ENCODE results near the gene PCDH12. TPM values are rescaled to one million over a fixed set of nuclear protein-coding genes. Genes with fewer than 3 reads are reported as not detected.

PCDH12 gene
- total RNA-seq, 1 donor from 2014 or later, result 0.70 TPM

GRCh38 chr5:141941307-141941706, 16.7 kb downstream of the PCDH12 start:
- intact Hi-C loops (cut with micrococcal nuclease), result no loop called here

- intact Hi-C loops (cut with micrococcal nuclease), result no loop called here
Measured at GRCh38 chr5:141940695-141941271, 17.2 kb downstream of the PCDH12 start.

- intact Hi-C loops (cut with micrococcal nuclease), result no loop called here
Measured at GRCh38 chr5:141935538-141935937, 22.5 kb downstream of the PCDH12 start.

DNA sequence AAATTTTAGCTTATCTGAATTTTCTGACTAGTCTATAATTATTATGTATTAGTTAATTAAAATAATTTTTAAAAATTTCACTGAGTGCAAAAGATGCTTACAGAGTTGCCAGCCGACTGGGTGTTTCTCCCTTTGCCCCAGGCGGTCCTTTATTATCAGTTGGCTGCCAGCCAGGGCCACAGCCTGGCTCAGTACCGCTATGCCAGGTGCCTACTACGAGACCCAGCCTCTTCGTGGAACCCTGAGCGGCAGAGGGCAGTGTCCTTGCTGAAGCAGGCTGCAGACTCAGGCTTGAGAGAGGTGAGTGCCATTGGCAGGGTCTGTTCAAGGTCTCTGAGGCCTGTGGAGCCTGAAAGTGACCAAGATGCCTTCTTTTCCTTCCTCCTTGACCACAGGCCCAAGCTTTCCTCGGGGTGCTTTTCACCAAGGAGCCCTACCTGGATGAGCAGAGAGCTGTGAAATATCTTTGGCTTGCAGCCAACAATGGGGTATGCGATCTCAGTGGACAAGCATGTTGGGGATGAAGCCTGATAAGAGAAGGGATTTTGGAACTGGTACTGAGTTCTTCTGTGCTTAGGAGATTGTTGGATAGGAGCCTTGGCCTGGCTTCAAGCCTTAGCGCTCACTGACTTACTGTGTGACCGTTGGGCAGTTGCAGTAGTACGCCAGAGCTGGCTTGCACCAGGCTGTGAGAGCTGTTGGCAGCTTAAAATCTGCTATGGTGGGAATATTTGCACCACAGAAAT, 23.7 kb downstream of the PCDH12 start:
- intact Hi-C loops (cut with micrococcal nuclease), result no loop called here

DNA sequence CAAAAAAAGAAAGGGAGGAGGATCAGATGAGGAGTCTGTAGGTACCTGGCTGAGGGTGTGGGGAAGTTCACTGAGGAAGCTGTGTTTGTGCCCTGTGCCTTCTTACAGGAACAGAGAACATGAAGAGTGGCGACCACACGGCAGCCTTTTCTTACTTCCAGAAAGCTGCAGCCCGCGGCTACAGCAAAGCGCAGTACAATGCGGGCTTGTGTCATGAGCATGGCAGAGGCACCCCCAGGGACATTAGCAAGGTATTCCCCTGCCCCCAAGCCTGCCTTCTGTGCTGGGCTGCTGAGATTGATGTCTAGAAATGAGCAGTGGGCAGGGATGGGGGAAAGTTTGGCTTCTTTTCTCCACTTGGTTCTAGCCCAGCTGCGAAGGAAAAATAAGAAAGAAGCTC, 24.9 kb downstream of the PCDH12 start:
- intact Hi-C loops (cut with micrococcal nuclease), result no loop called here

DNA sequence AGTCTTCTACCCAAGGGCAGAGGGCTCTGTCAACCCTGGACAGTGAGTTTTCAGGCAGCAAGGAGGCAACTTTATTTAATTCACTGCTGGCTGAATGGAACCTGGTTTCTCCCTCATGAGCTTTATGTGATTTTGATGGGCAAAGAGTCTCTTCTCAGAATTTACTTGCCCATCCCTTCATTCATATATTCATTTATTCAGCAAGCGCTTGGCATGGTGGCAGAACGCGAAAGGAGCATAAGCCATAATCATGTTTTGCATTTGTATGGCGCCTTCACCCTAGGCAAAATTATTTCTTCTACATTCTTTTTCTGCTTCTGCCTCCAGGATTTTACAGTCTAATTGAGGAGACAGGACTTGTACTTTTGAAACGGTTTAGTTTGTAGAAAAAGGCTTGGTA, 26.3 kb downstream of the PCDH12 start:
- intact Hi-C loops (cut with micrococcal nuclease), result no loop called here

GRCh38 chr5:141929398-141930058, 28.5 kb downstream of the PCDH12 start:
- intact Hi-C loops (cut with micrococcal nuclease), result no loop called here

- intact Hi-C loops (cut with micrococcal nuclease), result no loop called here
Measured at GRCh38 chr5:141928051-141928450, 30.0 kb downstream of the PCDH12 start.

- intact Hi-C loops (cut with micrococcal nuclease), result no loop called here
Measured at GRCh38 chr5:141926434-141926833, 31.6 kb downstream of the PCDH12 start.

GRCh38 chr5:141923448-141924313, 34.3 kb downstream of the PCDH12 start, which contains the start of gene DELE1:
Gene DELE1, plus strand, starts transcription at chr5:141923871. Its CDS starts 71 bp downstream, at chr5:141923942.
- intact Hi-C loops (cut with micrococcal nuclease), result loop anchor here (1.0 to 5.0 kb wide), 8 partner anchors 37 to 287 kb away; partner anchors contain the start of genes FCHSD1, GNPDA1, HDAC3 and NDFIP1

GRCh38 chr5:141922827-141923447, 35.1 kb downstream of the PCDH12 start:
- intact Hi-C loops (cut with micrococcal nuclease), result loop anchor here (1.0 to 5.0 kb wide), 3 partner anchors 46 to 271 kb away; partner anchors contain the start of genes FCHSD1 and RNF14

- intact Hi-C loops (cut with micrococcal nuclease), result loop anchor here (5.0 kb wide), 1 partner anchor 268 kb away; the partner anchor contains the start of gene FCHSD1
Measured at GRCh38 chr5:141920771-141921170, 37.2 kb downstream of the PCDH12 start.

GRCh38 chr5:141919218-141920119, 38.5 kb downstream of the PCDH12 start:
- intact Hi-C loops (cut with micrococcal nuclease), result loop anchor here (5.0 kb wide), 1 partner anchor 267 kb away; the partner anchor contains the start of gene FCHSD1

DNA sequence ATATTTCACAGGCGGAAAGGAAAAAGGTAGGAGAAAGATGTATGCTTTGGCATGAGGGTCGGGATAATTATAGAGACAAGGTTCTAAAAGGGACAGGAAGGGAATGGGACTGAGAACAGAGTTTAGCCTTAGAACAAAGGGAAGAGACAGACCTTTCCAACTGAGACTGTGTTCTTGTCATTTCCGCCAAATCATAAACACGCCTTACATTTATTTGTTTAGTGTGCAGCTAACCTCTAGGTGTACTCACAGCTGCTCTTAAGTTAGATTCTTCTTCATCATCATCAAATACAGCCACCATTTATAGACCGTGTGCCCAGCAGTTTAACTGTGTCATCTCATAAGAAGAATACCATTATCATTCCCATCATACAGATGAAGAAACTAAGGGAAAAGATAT, 40.2 kb downstream of the PCDH12 start:
- intact Hi-C loops (cut with micrococcal nuclease), result no loop called here

DNA sequence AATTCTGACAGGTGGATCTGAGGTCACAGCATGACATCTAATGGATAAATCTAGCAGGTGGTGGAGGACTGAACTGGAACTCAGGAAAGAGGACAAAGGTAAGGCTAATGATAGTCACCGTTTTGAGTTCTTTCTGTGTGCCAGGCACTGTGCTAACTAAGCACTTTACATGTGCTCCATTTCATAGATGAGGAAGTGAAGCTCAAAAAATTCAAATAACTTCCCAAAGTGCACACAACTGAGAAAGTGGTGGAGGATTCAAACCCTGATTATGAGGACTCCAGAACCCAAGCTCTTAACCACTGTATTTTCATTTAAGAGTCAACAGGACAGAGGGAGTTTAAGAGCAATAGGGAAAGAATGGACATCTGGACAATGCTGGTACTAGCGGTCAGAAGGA, 41.5 kb downstream of the PCDH12 start:
- intact Hi-C loops (cut with micrococcal nuclease), result no loop called here

DNA sequence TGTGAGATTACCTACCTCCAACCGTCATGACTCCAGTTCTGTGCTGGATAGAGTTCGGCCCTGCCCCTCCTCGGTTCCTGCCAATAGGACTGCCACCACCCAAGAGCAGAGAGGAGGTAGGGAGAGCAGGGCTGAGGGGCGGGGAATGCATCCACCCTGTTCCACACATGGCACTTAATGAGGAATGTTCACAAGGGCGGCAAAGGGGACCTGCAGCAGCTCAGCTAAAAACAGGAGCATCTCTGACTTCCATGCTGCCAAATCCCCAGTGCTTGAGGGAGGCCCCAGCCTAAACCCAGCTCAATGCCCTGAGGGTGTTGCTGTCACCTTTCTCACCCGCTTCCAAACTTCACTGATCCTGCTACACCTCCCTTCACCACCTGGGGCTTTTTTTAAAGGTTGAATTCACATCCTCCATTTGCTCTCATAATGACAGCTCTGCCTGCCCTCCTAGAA, 42.1 kb downstream of the PCDH12 start:
- intact Hi-C loops (cut with micrococcal nuclease), result no loop called here

DNA sequence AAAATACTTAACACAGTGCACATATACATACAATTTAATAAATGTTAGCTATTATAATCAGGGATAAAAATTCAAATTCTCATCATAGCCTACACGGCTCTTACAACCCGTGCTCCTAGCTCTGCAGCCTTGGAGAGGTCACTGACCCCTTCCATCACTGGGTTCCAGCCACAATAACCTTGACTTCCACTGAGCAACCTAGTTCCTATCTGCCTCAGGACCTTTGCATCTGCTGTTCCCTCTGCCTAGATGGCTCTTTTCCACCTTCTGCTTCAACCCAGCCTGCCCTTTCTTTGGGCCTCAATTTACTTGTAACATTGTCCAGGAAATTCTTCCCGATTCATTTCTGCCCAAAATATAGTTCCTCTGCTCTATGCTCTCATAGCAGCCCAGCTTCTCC, 43.2 kb downstream of the PCDH12 start:
- intact Hi-C loops (cut with micrococcal nuclease), result no loop called here

DNA sequence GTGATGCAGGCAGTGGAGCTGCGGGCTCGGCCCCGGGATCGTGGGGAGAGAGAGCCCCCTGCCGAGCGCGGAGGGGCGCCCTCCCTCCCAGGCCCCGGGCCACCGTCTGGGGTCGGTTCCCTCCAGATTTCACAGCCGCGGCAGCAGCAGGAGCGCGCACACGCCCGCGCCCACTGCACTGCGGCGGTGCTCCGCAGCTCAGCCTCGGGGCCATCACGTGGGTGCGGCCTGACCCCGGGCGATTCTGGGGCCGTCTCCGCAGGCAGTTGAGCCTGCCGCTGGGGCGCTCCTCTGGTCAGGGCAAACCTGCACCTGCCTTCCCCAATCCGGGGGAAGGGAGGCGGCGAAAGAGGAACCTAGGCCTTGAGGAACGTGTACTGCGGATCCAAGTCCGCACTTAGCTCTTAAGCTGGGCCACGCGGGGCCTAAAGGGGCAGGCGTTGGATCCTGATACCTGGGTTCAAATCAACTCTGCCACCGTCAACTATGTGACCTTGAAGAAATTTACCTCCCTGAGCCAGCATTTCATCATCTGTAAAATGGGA, 43.7 kb downstream of the PCDH12 start:
- intact Hi-C loops (cut with micrococcal nuclease), result no loop called here

DNA sequence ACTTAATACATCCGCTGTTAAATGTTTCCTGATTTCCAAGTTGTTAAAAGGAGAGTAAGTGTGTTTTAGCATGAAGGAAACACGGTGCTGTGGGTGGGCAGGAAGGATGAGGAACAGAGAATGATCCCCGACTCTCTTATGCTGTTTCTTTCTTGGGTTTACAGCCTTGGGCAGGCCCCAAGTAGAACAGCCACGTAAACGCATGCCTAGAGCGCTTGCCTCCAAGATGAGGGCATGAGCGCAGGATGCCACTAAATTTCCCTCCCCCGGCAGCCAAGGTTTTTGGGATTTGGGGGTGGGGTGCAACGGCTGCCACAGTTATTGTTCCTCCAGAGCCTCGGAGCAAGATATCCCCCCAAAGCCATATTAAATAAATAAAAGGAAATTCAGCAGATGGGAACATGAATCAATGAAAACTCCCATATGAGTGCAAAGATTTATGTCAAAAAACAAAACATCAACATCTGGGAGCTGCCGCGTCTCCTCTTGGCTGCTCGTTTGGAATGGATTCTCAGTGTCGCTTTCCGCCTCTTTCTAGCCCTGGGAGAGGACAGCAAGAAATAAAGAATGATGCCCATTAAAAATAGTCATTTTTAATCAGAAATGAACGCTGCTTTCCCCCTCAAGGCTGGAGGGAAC, 44.3 kb downstream of the PCDH12 start:
- intact Hi-C loops (cut with micrococcal nuclease), result no loop called here
